OCI-LY7 (cell line): ENCODE measurements around the gene A2M.

ENCODE experiments used
- CTCF ChIP-seq: fragments of 200-600 bp; sonication (generic); conservative IDR thresholded peaks from 2 replicates; pipeline ENCODE4 v1.5.1; 2014; ENCODE audit warnings: mild to moderate bottlenecking, antibody characterized with exemption, low read length, moderate library complexity, mixed read lengths
- EZH2phosphoT487 ChIP-seq: fragments of 200-600 bp; sonication (generic); IDR thresholded peaks from 2 replicates; pipeline ENCODE4 v1.6.1; 2018; ENCODE audit warnings: low read depth, borderline replicate concordance, mild to moderate bottlenecking, mixed run types, antibody characterized with exemption, low read length, moderate library complexity, mixed read lengths

GRCh38 chr12:9149372-9149771 is 33.7 kb upstream of the A2M start:
- peak; percentile 66 for TF ChIP-seq CTCF
- TF ChIP-seq EZH2phosphoT487: no peak
